HEK293 (cell line): ENCODE results near the gene NEK11.

ENCODE experiments used
- CTCF ChIP-seq: fragments of 450-650 bp; formaldehyde crosslinking; IDR thresholded peaks from 2 replicates; pipeline ENCODE4 v1.5.1; 2016; ENCODE audit warnings: missing biosample characterization, missing genetic modification characterization
- GFI1B ChIP-seq: fragments of 450-650 bp; formaldehyde crosslinking; IDR thresholded peaks from 2 replicates; pipeline ENCODE4 v1.5.1; 2016; ENCODE audit warnings: missing biosample characterization, missing genetic modification characterization
- REST ChIP-seq: fragments of 450-650 bp; formaldehyde crosslinking; IDR thresholded peaks from 2 replicates; pipeline ENCODE4 v1.5.1; 2016; ENCODE audit warnings: missing biosample characterization, missing genetic modification characterization
- ZBTB26 ChIP-seq: fragments of 450-650 bp; formaldehyde crosslinking; optimal IDR thresholded peaks from 2 replicates; pipeline ENCODE3; 2016; ENCODE audit warnings: missing biosample characterization, mild to moderate bottlenecking, missing genetic modification characterization
- ZFHX2 ChIP-seq: fragments of 450-650 bp; formaldehyde crosslinking; conservative IDR thresholded peaks from 2 replicates; pipeline ENCODE4 v1.5.1; 2016; ENCODE audit warnings: missing biosample characterization, missing genetic modification characterization
- ZNF311 ChIP-seq: fragments of 450-650 bp; formaldehyde crosslinking; IDR thresholded peaks from 2 replicates; pipeline ENCODE4 v1.5.1; 2017; ENCODE audit warnings: missing biosample characterization, missing genetic modification characterization, borderline replicate concordance

- no peak for TF ChIP-seq ZNF311 (tag by site-specific recombination)
- TF ChIP-seq ZFHX2 (tag by site-specific recombination) = no peak
- TF ChIP-seq GFI1B (tag by site-specific recombination) = no peak
- no peak for TF ChIP-seq CTCF (tag by site-specific recombination)
- TF ChIP-seq REST (tag by site-specific recombination) = no peak
- no peak for TF ChIP-seq ZBTB26
These were observed 312.4 kb downstream of the NEK11 start for GRCh38 chr3:131338948-131339640.
